ENCODE measurements around the gene PDE4B. TPM values are rescaled to one million over a fixed set of nuclear protein-coding genes. Genes with fewer than 3 reads are reported as not detected.

PDE4B gene
- total and polyA plus RNA-seq, 9 of the 15 experiments (the other 6 are each of a cell fraction or from before 2014, with no cell fraction given), result 0.09 TPM; not detected in 8

DNA sequence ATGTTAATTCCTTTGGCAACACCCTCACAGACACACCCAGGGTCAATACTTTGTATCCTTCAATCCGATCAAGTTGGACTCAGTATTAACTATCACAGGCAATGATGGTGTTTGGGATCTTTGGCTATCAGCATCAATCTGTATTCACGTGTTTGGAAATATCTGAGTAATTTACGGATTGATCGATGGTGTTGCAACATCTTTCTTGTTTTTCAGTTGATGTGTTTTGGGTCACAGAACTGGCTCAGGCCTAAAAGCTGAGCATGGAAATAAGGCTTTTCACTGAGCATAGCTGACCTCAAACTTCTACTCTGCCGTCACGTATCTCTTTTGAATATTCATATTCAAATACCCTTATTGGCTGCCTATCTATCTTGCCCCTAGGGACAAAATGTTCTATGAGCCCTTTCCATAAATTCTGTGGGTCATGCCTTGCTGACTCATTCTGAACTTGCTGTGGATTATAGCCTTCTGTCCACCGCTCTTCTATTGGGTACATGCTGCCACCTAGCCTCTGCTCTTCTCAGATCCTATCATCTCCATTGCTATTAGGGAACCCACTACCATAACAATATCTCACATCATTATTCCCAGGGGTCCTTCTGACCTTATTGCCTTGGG is 156.0 kb downstream of the PDE4B start (continued):
- no peak for TF ChIP-seq ZFP36 (IDR thresholded peaks at IDR 0.05; ENCODE audit: low read depth, low read length, partially characterized antibody)
- TF ChIP-seq ZNF263 (CRISPR knock-in tag; IDR thresholded peaks at IDR 0.05; ENCODE audit: borderline replicate concordance), result no peak
- TF ChIP-seq MEF2D (tag; conservative IDR thresholded peaks at IDR 0.05; ENCODE audit: low read depth), result no peak
- no peak for TF ChIP-seq POU5F1 (IDR thresholded peaks at IDR 0.05; ENCODE audit: borderline replicate concordance, low read depth, low read length, partially characterized antibody)
- TF ChIP-seq, protein P1, sequence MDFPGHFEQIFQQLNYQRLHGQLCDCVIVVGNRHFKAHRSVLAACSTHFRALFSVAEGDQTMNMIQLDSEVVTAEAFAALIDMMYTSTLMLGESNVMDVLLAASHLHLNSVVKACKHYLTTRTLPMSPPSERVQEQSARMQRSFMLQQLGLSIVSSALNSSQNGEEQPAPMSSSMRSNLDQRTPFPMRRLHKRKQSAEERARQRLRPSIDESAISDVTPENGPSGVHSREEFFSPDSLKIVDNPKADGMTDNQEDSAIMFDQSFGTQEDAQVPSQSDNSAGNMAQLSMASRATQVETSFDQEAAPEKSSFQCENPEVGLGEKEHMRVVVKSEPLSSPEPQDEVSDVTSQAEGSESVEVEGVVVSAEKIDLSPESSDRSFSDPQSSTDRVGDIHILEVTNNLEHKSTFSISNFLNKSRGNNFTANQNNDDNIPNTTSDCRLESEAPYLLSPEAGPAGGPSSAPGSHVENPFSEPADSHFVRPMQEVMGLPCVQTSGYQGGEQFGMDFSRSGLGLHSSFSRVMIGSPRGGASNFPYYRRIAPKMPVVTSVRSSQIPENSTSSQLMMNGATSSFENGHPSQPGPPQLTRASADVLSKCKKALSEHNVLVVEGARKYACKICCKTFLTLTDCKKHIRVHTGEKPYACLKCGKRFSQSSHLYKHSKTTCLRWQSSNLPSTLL (IDR thresholded peaks at IDR 0.05), result no peak
- no peak for TF ChIP-seq KLF13 (tag; IDR thresholded peaks at IDR 0.05; ENCODE audit: borderline replicate concordance, low read depth)
- TF ChIP-seq TFAM (CRISPR knock-in tag; conservative IDR thresholded peaks at IDR 0.05), result no peak
- TF ChIP-seq BDP1 (IDR thresholded peaks at IDR 0.05; ENCODE audit: insufficient read depth, insufficient read length), result no peak
- TF ChIP-seq EP300 (IDR thresholded peaks at IDR 0.05; ENCODE audit: low read length), result no peak
- TF ChIP-seq MTA2 (IDR thresholded peaks at IDR 0.05; ENCODE audit: low read depth), result no peak
- no peak for TF ChIP-seq NFE2L1 (tag; IDR thresholded peaks at IDR 0.05; ENCODE audit: borderline replicate concordance, low read depth)
- TF ChIP-seq ZNF143 (CRISPR knock-in tag; IDR thresholded peaks at IDR 0.05), result no peak
